Measurements from ENCODE around the gene PDCD5. TPM values are rescaled to one million over a fixed set of nuclear protein-coding genes. Genes with fewer than 3 reads are reported as not detected.

PDCD5 gene
- polyA plus RNA-seq, 3 donors = 41.4 to 84.5 (median 79.9) TPM

DNA sequence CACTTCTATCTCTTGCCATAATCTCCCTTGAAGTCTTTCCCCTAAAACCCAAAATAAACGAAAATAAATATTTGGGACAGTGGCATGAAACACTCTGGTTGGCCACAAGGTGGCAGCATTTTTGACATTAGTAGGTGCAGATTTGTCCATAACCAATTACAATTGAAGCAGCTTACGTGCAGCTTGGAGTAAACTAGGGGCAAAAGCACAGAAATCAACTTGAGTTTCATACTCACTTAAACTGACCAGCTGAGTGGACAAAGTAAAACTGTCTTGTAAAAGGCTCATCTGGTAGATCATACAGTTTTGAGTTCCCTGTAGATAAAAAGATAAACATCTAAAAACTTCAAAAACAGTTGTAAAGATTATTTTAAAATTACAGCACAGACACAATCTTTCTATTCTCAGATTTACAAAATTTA lies 18.8 kb downstream of the PDCD5 start:
- Histone ChIP-seq H3K27ac (ENCODE audit: low read depth in 1 of 2, low read length in 2 of 2) (no peak overlapping the region), H3K4me3 (replicated peaks in 1 of 3; ENCODE audit: low read depth in 2 of 3, low read length in 3 of 3) (no peak overlapping the region), H3K79me2 (ENCODE audit: insufficient read depth, low read length) (no peaks in the 10 kb centered on the region), H3K36me3 (replicated peaks in 1 of 2; ENCODE audit: control insufficient read depth in 1 of 2, insufficient read depth in 2 of 2, low read length in 2 of 2) (peaks cover 74 to 94% of the 10 kb centered on the region in 2 donors), H3K9ac (ENCODE audit: insufficient read depth, low read length, poor library complexity, severe bottlenecking) (no peak overlapping the region), H3K4me2 (replicated peaks; ENCODE audit: extremely low read depth, low read length, poor library complexity, severe bottlenecking) (no peak overlapping the region), H3K27me3 (ENCODE audit: control insufficient read depth in 2 of 2, insufficient read depth in 2 of 2, low read length in 2 of 2) (no peaks in the 10 kb centered on the region), H2AFZ (ENCODE audit: insufficient read depth, low read depth, low read length, poor library complexity, severe bottlenecking) (no peak overlapping the region), H4K20me1 (ENCODE audit: insufficient read depth, low read length) (no peaks in the 10 kb centered on the region), H3K4me1 (ENCODE audit: control insufficient read depth in 1 of 2, insufficient read depth in 2 of 2, low read length in 2 of 2) (no peaks in the 10 kb centered on the region), H3K9me3 (replicated peaks in 1 of 2; ENCODE audit: control insufficient read depth in 1 of 2, insufficient read depth in 1 of 2, low read length in 2 of 2) (no peaks in the 10 kb centered on the region)
- 20% methylated on average over 1 of the region's 2 CpGs for WGBS (ENCODE audit: insufficient coverage)
- intact Hi-C loops (cut with micrococcal nuclease) = no loop called here
- H3K36me3 Mint-ChIP-seq = peaks cover 73 to 87% of the 10 kb centered on the region in 2 donors
- DNase-seq = peak; percentile 41 to 62 (median 52)
- H3K9me3 Mint-ChIP-seq = peaks cover 0 to 2% (median 0%) of the 10 kb centered on the region in 7 donors
- TF ChIP-seq, protein P1, sequence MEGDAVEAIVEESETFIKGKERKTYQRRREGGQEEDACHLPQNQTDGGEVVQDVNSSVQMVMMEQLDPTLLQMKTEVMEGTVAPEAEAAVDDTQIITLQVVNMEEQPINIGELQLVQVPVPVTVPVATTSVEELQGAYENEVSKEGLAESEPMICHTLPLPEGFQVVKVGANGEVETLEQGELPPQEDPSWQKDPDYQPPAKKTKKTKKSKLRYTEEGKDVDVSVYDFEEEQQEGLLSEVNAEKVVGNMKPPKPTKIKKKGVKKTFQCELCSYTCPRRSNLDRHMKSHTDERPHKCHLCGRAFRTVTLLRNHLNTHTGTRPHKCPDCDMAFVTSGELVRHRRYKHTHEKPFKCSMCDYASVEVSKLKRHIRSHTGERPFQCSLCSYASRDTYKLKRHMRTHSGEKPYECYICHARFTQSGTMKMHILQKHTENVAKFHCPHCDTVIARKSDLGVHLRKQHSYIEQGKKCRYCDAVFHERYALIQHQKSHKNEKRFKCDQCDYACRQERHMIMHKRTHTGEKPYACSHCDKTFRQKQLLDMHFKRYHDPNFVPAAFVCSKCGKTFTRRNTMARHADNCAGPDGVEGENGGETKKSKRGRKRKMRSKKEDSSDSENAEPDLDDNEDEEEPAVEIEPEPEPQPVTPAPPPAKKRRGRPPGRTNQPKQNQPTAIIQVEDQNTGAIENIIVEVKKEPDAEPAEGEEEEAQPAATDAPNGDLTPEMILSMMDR (IDR thresholded peaks at IDR 0.05) = peak; percentile 87
- no peaks in the 10 kb centered on the region for H3K4me1 Mint-ChIP-seq
- H3K27ac Mint-ChIP-seq = no peak overlapping the region
- H3K27me3 Mint-ChIP-seq (ENCODE audit: low read depth in 3 of 3) = peaks cover 0 to 2% (median 0%) of the 10 kb centered on the region in 3 donors
- H3K4me3 Mint-ChIP-seq = no peak overlapping the region

DNA sequence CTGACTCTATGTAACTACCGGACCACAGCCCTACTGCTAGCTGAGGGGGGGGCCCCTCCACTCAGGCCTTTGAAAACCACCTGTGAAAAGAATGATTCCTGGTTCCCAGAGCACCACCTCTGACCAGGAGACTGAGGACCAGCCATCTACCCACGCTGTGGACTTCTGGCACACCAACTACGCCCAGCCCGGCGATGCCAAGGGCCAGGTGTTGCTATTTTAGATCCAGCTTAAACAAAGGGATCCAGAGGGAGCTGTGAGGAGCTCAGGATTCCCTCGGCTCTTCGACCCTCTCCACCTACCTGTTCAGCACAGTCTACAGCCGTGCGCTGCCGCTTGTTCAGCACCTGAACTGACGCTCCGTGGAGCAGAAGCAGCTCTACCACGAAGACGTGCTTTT lies 23.0 kb downstream of the PDCD5 start:
- TF ChIP-seq, protein P1 (IDR thresholded peaks at IDR 0.05) = no peak
- H4K20me1 ChIP-seq (ENCODE audit: insufficient read depth, low read length) = no peaks in the 10 kb centered on the region
- no peaks in the 10 kb centered on the region for H3K9me3 ChIP-seq (replicated peaks in 1 of 2; ENCODE audit: control insufficient read depth in 1 of 2, insufficient read depth in 1 of 2, low read length in 2 of 2)
- peaks cover 63 to 89% of the 10 kb centered on the region in 2 donors for H3K36me3 ChIP-seq (replicated peaks in 1 of 2; ENCODE audit: control insufficient read depth in 1 of 2, insufficient read depth in 2 of 2, low read length in 2 of 2)
- no peak overlapping the region for H3K4me3 Mint-ChIP-seq
- H3K4me1 Mint-ChIP-seq = no peaks in the 10 kb centered on the region
- H3K4me2 ChIP-seq (replicated peaks; ENCODE audit: extremely low read depth, low read length, poor library complexity, severe bottlenecking) = no peak overlapping the region
- H3K4me3 ChIP-seq (replicated peaks in 1 of 3; ENCODE audit: low read depth in 2 of 3, low read length in 3 of 3) = no peak overlapping the region
- no peaks in the 10 kb centered on the region for H3K27me3 ChIP-seq (ENCODE audit: control insufficient read depth in 2 of 2, insufficient read depth in 2 of 2, low read length in 2 of 2)
- H2AFZ ChIP-seq (ENCODE audit: insufficient read depth, low read depth, low read length, poor library complexity, severe bottlenecking) = no peak overlapping the region
- intact Hi-C loops (cut with micrococcal nuclease) = no loop called here
- DNase-seq = no peak
- peaks cover 0 to 2% (median 0%) of the 10 kb centered on the region in 7 donors for H3K9me3 Mint-ChIP-seq
- no peaks in the 10 kb centered on the region for H3K4me1 ChIP-seq (ENCODE audit: control insufficient read depth in 1 of 2, insufficient read depth in 2 of 2, low read length in 2 of 2)
- H3K9ac ChIP-seq (ENCODE audit: insufficient read depth, low read length, poor library complexity, severe bottlenecking) = no peak overlapping the region
- no peak overlapping the region for H3K27ac ChIP-seq (ENCODE audit: low read depth in 1 of 2, low read length in 2 of 2)
- H3K36me3 Mint-ChIP-seq = peaks cover 58 to 87% of the 10 kb centered on the region in 2 donors
- no peaks in the 10 kb centered on the region for H3K79me2 ChIP-seq (ENCODE audit: insufficient read depth, low read length)
- no peaks in the 10 kb centered on the region for H3K27me3 Mint-ChIP-seq (ENCODE audit: low read depth in 3 of 3)
- peak overlapping the region in 1 of 7 donors; percentile 56 for H3K27ac Mint-ChIP-seq
- 100% methylated on average over 13 of the region's 14 CpGs for WGBS (ENCODE audit: insufficient coverage)

All from CD14-positive monocyte (primary cell).